H1 (cell line): ENCODE measurements around the gene DLK2. TPM values are rescaled to one million over a fixed set of nuclear protein-coding genes. Genes with fewer than 3 reads are reported as not detected.

Source experiments
- CTCF ChIA-PET: fragments of 300-600 bp; sonication (Branson Sonifier 250); formaldehyde crosslinking; loops from one replicate; lab custom pipeline; 2021; ENCODE audit not compliant: partially characterized antibody; lab: Charles Lee
- POLR2A ChIA-PET: fragments of 300-600 bp; sonication (Branson Sonifier 250); formaldehyde crosslinking; loops from one replicate; lab custom pipeline; 2021; ENCODE audit warnings: inconsistent platforms; ENCODE audit not compliant: partially characterized antibody; lab: Charles Lee
- DNase-seq, 2 experiments: peaks; one replicate each; pipeline versions ENCODE4 v3.0.0 to v3.0.0-alpha.2; 2010 to 2022; ENCODE audit warnings: low spot score in 2 of 2, low read depth in 1 of 2, mixed read lengths in 1 of 2
- FAIRE-seq: peaks from 2 replicates; lab custom pipeline; 2011; peaks lifted over from hg19 to GRCh38; lab: Jason Lieb, UNC
- H2AFZ ChIP-seq: 2 replicates; pipeline ENCODE4 v1.8.1; 2012; ENCODE audit warnings: low read length, inconsistent platforms
- H2AK5ac ChIP-seq: 2 replicates; pipeline ENCODE4 v1.6.1; 2013; ENCODE audit warnings: low read depth, low read length
- H2BK120ac ChIP-seq: replicated peaks from 2 replicates; pipeline ENCODE3; 2013; ENCODE audit warnings: low read depth, low read length, inconsistent platforms
- H2BK12ac ChIP-seq: 2 replicates; pipeline ENCODE4 v1.6.1; 2013; ENCODE audit warnings: low read depth, low read length
- H2BK15ac ChIP-seq: 2 replicates; pipeline ENCODE4 v1.6.1; 2013; ENCODE audit warnings: low read length
- H2BK20ac ChIP-seq: 2 replicates; pipeline ENCODE4 v1.6.1; 2013; ENCODE audit warnings: low read length
- H2BK5ac ChIP-seq: 2 replicates; pipeline ENCODE4 v1.6.1; 2013; ENCODE audit warnings: low read depth, low read length
- H3K14ac ChIP-seq: 2 replicates; pipeline ENCODE4 v1.6.1; 2013; ENCODE audit warnings: inconsistent platforms; ENCODE audit not compliant: insufficient read length
- H3K18ac ChIP-seq: 2 replicates; pipeline ENCODE4 v1.6.1; 2013; ENCODE audit warnings: low read length; ENCODE audit errors: extremely low read depth
- H3K23ac ChIP-seq: 2 replicates; pipeline ENCODE4 v1.6.1; 2013; ENCODE audit warnings: inconsistent platforms; ENCODE audit not compliant: insufficient read length
- H3K23me2 ChIP-seq: 2 replicates; pipeline ENCODE4 v1.6.1; 2013; ENCODE audit warnings: low read depth, low read length
- H3K27ac ChIP-seq: 2 replicates; pipeline ENCODE4 v1.6.1; 2011; ENCODE audit warnings: low read depth, low read length, inconsistent platforms
- H3K27me3 ChIP-seq, 4 experiments: replicated peaks in 1 of 4; 1 replicate in 1 of 4; 2 replicates in 3 of 4; pipeline versions ENCODE4 v1.6.1 to v1.8.1; 2011 to 2013; ENCODE audit warnings: low read length in 3 of 4, mild to moderate bottlenecking in 3 of 4, inconsistent platforms in 2 of 4, mixed read lengths in 2 of 4, moderate library complexity in 1 of 4; ENCODE audit not compliant: control insufficient read depth in 3 of 4, insufficient read depth in 3 of 4; ENCODE audit errors: extremely low read depth in 1 of 4
- H3K36me3 ChIP-seq, 4 experiments: 2 replicates each; pipeline versions ENCODE4 v1.6.1 to v1.8.1; 2011 to 2013; ENCODE audit warnings: mild to moderate bottlenecking in 4 of 4, low read length in 3 of 4, moderate library complexity in 2 of 4, control low read depth in 1 of 4, inconsistent platforms in 1 of 4; ENCODE audit not compliant: insufficient read depth in 4 of 4, control insufficient read depth in 2 of 4
- H3K4ac ChIP-seq: replicated peaks from 2 replicates; pipeline ENCODE3; 2013; ENCODE audit warnings: low read length, low read depth, mixed read lengths, inconsistent platforms; ENCODE audit not compliant: insufficient read length
- H3K4me1 ChIP-seq, 4 experiments: replicated peaks in 1 of 4; 1 replicate in 1 of 4; 2 replicates in 3 of 4; pipeline versions ENCODE4 v1.6.1 to v1.8.1; 2011 to 2013; ENCODE audit warnings: low read length in 3 of 4, inconsistent platforms in 2 of 4, mixed read lengths in 1 of 4; ENCODE audit not compliant: insufficient read depth in 4 of 4, control insufficient read depth in 3 of 4
- H3K4me2 ChIP-seq, 2 experiments: 2 replicates each; pipeline versions ENCODE4 v1.6.1 to v1.8.1; 2011 to 2013; ENCODE audit warnings: low read depth in 2 of 2, low read length in 2 of 2, control low read depth in 1 of 2, inconsistent platforms in 1 of 2, mild to moderate bottlenecking in 1 of 2; ENCODE audit not compliant: insufficient read depth in 1 of 2
- H3K4me3 ChIP-seq, 4 experiments: fragments of 200-600, 300-600 bp in 1 of 4; sonication (generic), shearing (Covaris generic), sonication (Bioruptor Twin) in 1 of 4; 2 replicates each; pipeline versions ENCODE4 v1.5.1 to v1.8.1; 2011 to 2016; ENCODE audit warnings: low read length in 4 of 4, low read depth in 3 of 4, control low read depth in 2 of 4, inconsistent platforms in 2 of 4, mild to moderate bottlenecking in 2 of 4, mixed read lengths in 1 of 4, moderate library complexity in 1 of 4; ENCODE audit not compliant: insufficient read depth in 2 of 4; ENCODE audit errors: extremely low read depth in 1 of 4
- H3K56ac ChIP-seq: replicated peaks from 2 replicates; pipeline ENCODE3; 2013; ENCODE audit warnings: low read depth, mild to moderate bottlenecking, mixed read lengths, low read length, inconsistent platforms; ENCODE audit not compliant: insufficient read length
- H3K79me1 ChIP-seq: 2 replicates; pipeline ENCODE4 v1.6.1; 2013; ENCODE audit warnings: low read depth, low read length, control low read depth
- H3K79me2 ChIP-seq, 2 experiments: 2 replicates each; pipeline versions ENCODE4 v1.6.1 to v1.8.1; 2012 to 2013; ENCODE audit warnings: low read length in 2 of 2, mild to moderate bottlenecking in 2 of 2, inconsistent platforms in 1 of 2; ENCODE audit not compliant: insufficient read depth in 2 of 2, control insufficient read depth in 1 of 2
- H3K9ac ChIP-seq, 4 experiments: replicated peaks in 1 of 4; 1 replicate in 1 of 4; 2 replicates in 3 of 4; pipeline versions ENCODE4 v1.6.1 to v1.8.1; 2011 to 2013; ENCODE audit warnings: low read depth in 3 of 4, low read length in 3 of 4, control low read depth in 2 of 4, mild to moderate bottlenecking in 2 of 4, moderate library complexity in 2 of 4, inconsistent platforms in 1 of 4; ENCODE audit errors: extremely low read depth in 1 of 4
- H3K9me3 ChIP-seq, 2 experiments: 2 replicates each; pipeline versions ENCODE4 v1.6.1 to v1.8.1; 2012 to 2013; ENCODE audit warnings: mild to moderate bottlenecking in 2 of 2, moderate library complexity in 2 of 2, control low read depth in 1 of 2, inconsistent platforms in 1 of 2, low read depth in 1 of 2, low read length in 1 of 2, mixed read lengths in 1 of 2; ENCODE audit not compliant: insufficient read depth in 2 of 2
- H4K20me1 ChIP-seq, 2 experiments: replicated peaks in 1 of 2; 2 replicates each; pipeline versions ENCODE3 to v1.8.1; 2011 to 2013; ENCODE audit warnings: inconsistent platforms in 2 of 2, low read length in 2 of 2, mild to moderate bottlenecking in 1 of 2; ENCODE audit not compliant: insufficient read depth in 2 of 2, control insufficient read depth in 1 of 2
- H4K5ac ChIP-seq: 2 replicates; pipeline ENCODE4 v1.6.1; 2013; ENCODE audit warnings: low read length, low read depth, mixed read lengths, inconsistent platforms; ENCODE audit not compliant: insufficient read length
- H4K8ac ChIP-seq: 2 replicates; pipeline ENCODE4 v1.8.0; 2013; ENCODE audit warnings: mild to moderate bottlenecking, moderate library complexity, low read length, inconsistent platforms; ENCODE audit not compliant: insufficient read depth; ENCODE audit errors: extremely low read depth
- H4K91ac ChIP-seq: replicated peaks from 2 replicates; pipeline ENCODE3; 2013; ENCODE audit warnings: low read length, mixed read lengths, inconsistent platforms; ENCODE audit not compliant: insufficient read length
- CBX5 ChIP-seq: fragments of 300-800, 300-1000 bp; sonication (generic); IDR thresholded peaks from 2 replicates; pipeline ENCODE4 v1.7.1; 2016; ENCODE audit warnings: antibody characterized with exemption, low read length, low read depth
- CBX8 ChIP-seq: fragments of 300-800, 300-1000 bp; sonication (generic); IDR thresholded peaks from 2 replicates; pipeline ENCODE4 v1.7.1; 2016; ENCODE audit warnings: low read depth, low read length, borderline replicate concordance
- CTBP2 ChIP-seq: IDR thresholded peaks from 2 replicates; pipeline ENCODE4 v1.7.0; 2011; ENCODE audit warnings: borderline replicate concordance, mild to moderate bottlenecking, moderate library complexity, mixed read lengths, low read length; ENCODE audit not compliant: insufficient read depth, insufficient read length
- KDM5A ChIP-seq: fragments of 200-600 bp; IDR thresholded peaks from 2 replicates; pipeline ENCODE4 v1.7.1; 2012; ENCODE audit warnings: mild to moderate bottlenecking, low read length, inconsistent platforms, mixed read lengths
- NANOG ChIP-seq: IDR thresholded peaks from 2 replicates; pipeline ENCODE4 v1.6.1; 2011; ENCODE audit warnings: low read length, low read depth, mild to moderate bottlenecking, inconsistent platforms; ENCODE audit not compliant: insufficient read depth, poor library complexity, severe bottlenecking
- NRF1 ChIP-seq: IDR thresholded peaks from 2 replicates; pipeline ENCODE4 v1.6.1; 2011; ENCODE audit warnings: mild to moderate bottlenecking, low read depth, low read length, improper control_type of control experiment
- PHF8 ChIP-seq: fragments of 200-600 bp; sonication (generic); conservative IDR thresholded peaks from 2 replicates; pipeline ENCODE4 v1.7.1; 2012; ENCODE audit warnings: low read depth, mild to moderate bottlenecking, inconsistent platforms, low read length, moderate library complexity
- RFX5 ChIP-seq: IDR thresholded peaks from 2 replicates; pipeline ENCODE4 v1.6.1; 2011; ENCODE audit warnings: low read depth, low read length, improper control_type of control experiment, borderline replicate concordance
- RNF2 ChIP-seq: fragments of 200-900, 300-1000 bp; sonication (generic); IDR thresholded peaks from 2 replicates; pipeline ENCODE4 v1.7.1; 2016; ENCODE audit warnings: borderline replicate concordance, low read depth, mild to moderate bottlenecking, antibody characterized with exemption, low read length; ENCODE audit not compliant: poor library complexity, severe bottlenecking; ENCODE audit errors: missing control alignments
- RXRA ChIP-seq: IDR thresholded peaks from 2 replicates; pipeline ENCODE4 v1.6.1; 2011; ENCODE audit warnings: low read depth, mild to moderate bottlenecking, low read length, moderate library complexity; ENCODE audit not compliant: insufficient read depth
- SAP30 ChIP-seq: fragments of 300-600 bp; sonication (generic); IDR thresholded peaks from 2 replicates; pipeline ENCODE4 v1.7.1; 2012; ENCODE audit warnings: low read length, moderate library complexity, mild to moderate bottlenecking, inconsistent platforms; ENCODE audit not compliant: insufficient read depth, insufficient replicate concordance
- SIX5 ChIP-seq: IDR thresholded peaks from 2 replicates; pipeline ENCODE4 v1.6.1; 2011; ENCODE audit warnings: mild to moderate bottlenecking, low read depth, low read length
- TAF1 ChIP-seq: IDR thresholded peaks from 2 replicates; pipeline ENCODE4 v1.6.1; 2011; ENCODE audit warnings: mild to moderate bottlenecking, low read depth, low read length
- WGBS, 2 experiments: shearing (Covaris generic) in 1 of 2; methylation state at CpG; one replicate each; pipeline versions ENCODE4 v1.1.6 to v1.1.7; 2013 to 2015; ENCODE audit warnings: low lambda C conversion rate in 2 of 2, mixed read lengths in 2 of 2, inconsistent platforms in 1 of 2, low coverage in 1 of 2, missing lambda C conversion rate in 1 of 2; ENCODE audit not compliant: insufficient replicate concordance in 2 of 2, insufficient coverage in 1 of 2, insufficient read length in 1 of 2; ENCODE audit errors: extremely low coverage in 1 of 2, missing lambda C conversion rate in 1 of 2; 5-methylcytosine and 5-hydroxymethylcytosine counted together
- polyA plus RNA-seq, 7 experiments: library from polyadenylated mRNA; depleted of rRNA in 3 of 7; stranded (reverse) in 5 of 7; unstranded in 2 of 7; fragments of >200 nt in 5 of 7; fragments of 200-250 nt in 2 of 7; gene quantifications; 1 replicate in 5 of 7; 2 replicates in 1 of 7; 4 replicates in 1 of 7; pipeline versions ENCODE4 v1.2.1 to v1.2.3, GENCODE V29; 2011 to 2013; ENCODE audit warnings: missing spikeins in 2 of 7, mixed read lengths in 2 of 7
- total RNA-seq: library from RNA; stranded (reverse); fragmentation: NEBNext Ultra II Directional; extraction: Animal tissue kit (Norgen Biotek cat#: 25700); gene quantifications from 2 replicates; pipeline ENCODE4 v1.2.1, GENCODE V29; 2021

DLK2 gene
- total and polyA plus RNA-seq, 2 of the 8 experiments (the other 6 are each of a cell fraction or from before 2014, with no cell fraction given), result 0.37 to 0.80 TPM

GRCh38 chr6:43478008-43478372 is 22.6 kb upstream of the DLK2 start:
- TF ChIP-seq TAF1 (no peak), RNF2 (no peak), NRF1 (no peak), CTBP2 (no peak), CBX8 (no peak), RFX5 (no peak), SIX5 (no peak), NANOG (no peak), SAP30 (no peak), PHF8 (no peak), RXRA (no peak), CBX5 (no peak), KDM5A (no peak)

More at GRCh38 chr6:43478008-43478372, 22.6 kb upstream of the DLK2 start:
- Histone ChIP-seq H2BK120ac (no peak overlapping the region), H2AFZ (no peak overlapping the region), H2BK12ac (no peak overlapping the region), H3K4me2 (peak overlapping the region; percentile 73 to 89), H2BK20ac (no peak overlapping the region), H4K20me1 (peaks cover 1 to 2% of the 10 kb centered on the region in 2 experiments), H4K91ac (no peak overlapping the region), H3K14ac (no peak overlapping the region), H2BK15ac (no peak overlapping the region), H3K9ac (peak overlapping the region; percentile 62 to 79 (median 68)), H3K23me2 (peaks cover 4% of the 10 kb centered on the region; the same call in 1 of the 2 replicates), H3K27ac (peak overlapping the region; percentile 50), H3K4ac (no peak overlapping the region), H3K9me3 (no peaks in the 10 kb centered on the region), H4K5ac (no peak overlapping the region), H3K79me2 (peaks cover 14 to 50% of the 10 kb centered on the region in 2 experiments), H3K79me1 (peaks cover 13% of the 10 kb centered on the region), H3K18ac (no peak overlapping the region), H3K4me3 (peak overlapping the region; percentile 43 to 79 (median 57)), H3K23ac (no peak overlapping the region), H3K36me3 (no peaks in the 10 kb centered on the region), H3K56ac (no peak overlapping the region), H4K8ac (no peak overlapping the region), H3K27me3 (no peaks in the 10 kb centered on the region), H3K4me1 (peaks cover 5 to 18% (median 13%) of the 10 kb centered on the region in 4 experiments; a peak in 6 of 7 replicates), H2BK5ac (peak overlapping the region; percentile 22; the same call in 1 of the 2 replicates), H2AK5ac (no peak overlapping the region; the same call in 1 of the 2 replicates)
- POLR2A ChIA-PET, result interaction anchor here (0.6 to 1.9 kb wide), 16 partner anchors 8 to 88 kb away, joined by 3 to 8 read pairs (median 4); partner anchors contain the start of genes DLK2, POLR1C and YIPF3
- 70% methylated on average over 3 of the region's 3 CpGs; no CpG with 5 or more reads in 1 of the 2 experiments for WGBS, 2 experiments
- FAIRE-seq (no peak), DNase-seq (no peak)
- CTCF ChIA-PET, result interaction anchor here (2.3 to 32.9 kb wide), 2 partner anchors 21 to 23 kb away, joined by 6 to 536 read pairs; partner anchors contain the start of gene LRRC73
